ENCODE results near the gene UPP1. TPM values are rescaled to one million over a fixed set of nuclear protein-coding genes. Genes with fewer than 3 reads are reported as not detected.

The UPP1 gene
- total and polyA plus RNA-seq, 2 donors (not counting 1 experiment from before 2014, with no cell fraction given) = 5.8 to 8.0 TPM

DNA sequence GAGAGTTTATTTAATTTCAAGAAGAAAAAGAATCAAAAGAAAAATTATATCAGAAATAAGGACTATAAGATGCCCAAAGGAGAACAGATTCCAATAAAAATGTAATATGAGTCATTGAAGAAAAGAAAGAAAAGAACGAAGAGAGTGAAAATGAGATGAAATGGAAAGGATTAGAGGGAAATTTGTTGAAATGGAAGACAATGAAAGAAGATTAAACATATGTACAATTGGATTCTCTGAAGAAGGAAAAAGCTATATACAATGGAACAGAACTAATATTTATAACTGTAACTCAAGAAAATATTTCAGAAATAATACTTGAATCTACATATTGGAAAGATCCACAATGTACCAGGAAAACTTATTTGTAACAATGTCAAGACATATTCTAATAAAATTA lies 25.1 kb upstream of the UPP1 start:
- peaks cover 0 to 4% (median 0%) of the 10 kb centered on the region in 3 donors for H3K9me3 ChIP-seq (ENCODE audit: control extremely low read depth in 1 of 3, control insufficient read depth in 2 of 3, insufficient read depth in 1 of 3, low read length in 2 of 3)
- no peak overlapping the region for H3K4me2 ChIP-seq (replicated peaks; ENCODE audit: low read depth, low read length, poor library complexity, severe bottlenecking)
- no peak for TF ChIP-seq EZH2 (IDR thresholded peaks at IDR 0.05; ENCODE audit: borderline replicate concordance, insufficient read depth, low read depth, low read length, poor library complexity, severe bottlenecking)
- TF ChIP-seq, protein P1, sequence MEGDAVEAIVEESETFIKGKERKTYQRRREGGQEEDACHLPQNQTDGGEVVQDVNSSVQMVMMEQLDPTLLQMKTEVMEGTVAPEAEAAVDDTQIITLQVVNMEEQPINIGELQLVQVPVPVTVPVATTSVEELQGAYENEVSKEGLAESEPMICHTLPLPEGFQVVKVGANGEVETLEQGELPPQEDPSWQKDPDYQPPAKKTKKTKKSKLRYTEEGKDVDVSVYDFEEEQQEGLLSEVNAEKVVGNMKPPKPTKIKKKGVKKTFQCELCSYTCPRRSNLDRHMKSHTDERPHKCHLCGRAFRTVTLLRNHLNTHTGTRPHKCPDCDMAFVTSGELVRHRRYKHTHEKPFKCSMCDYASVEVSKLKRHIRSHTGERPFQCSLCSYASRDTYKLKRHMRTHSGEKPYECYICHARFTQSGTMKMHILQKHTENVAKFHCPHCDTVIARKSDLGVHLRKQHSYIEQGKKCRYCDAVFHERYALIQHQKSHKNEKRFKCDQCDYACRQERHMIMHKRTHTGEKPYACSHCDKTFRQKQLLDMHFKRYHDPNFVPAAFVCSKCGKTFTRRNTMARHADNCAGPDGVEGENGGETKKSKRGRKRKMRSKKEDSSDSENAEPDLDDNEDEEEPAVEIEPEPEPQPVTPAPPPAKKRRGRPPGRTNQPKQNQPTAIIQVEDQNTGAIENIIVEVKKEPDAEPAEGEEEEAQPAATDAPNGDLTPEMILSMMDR (IDR thresholded peaks at IDR 0.05) = no peak
- Mint-ChIP-seq H3K9me3 (ENCODE audit: insufficient read depth) (no peaks in the 10 kb centered on the region), H3K4me3 (no peak overlapping the region), H3K27me3 (peaks cover 28% of the 10 kb centered on the region), H3K4me1 (no peaks in the 10 kb centered on the region), H3K27ac (no peak overlapping the region)
- H3K36me3 ChIP-seq (replicated peaks in 1 of 2; ENCODE audit: control extremely low read depth in 1 of 2, control insufficient read depth in 1 of 2, extremely low read depth in 1 of 2, insufficient read depth in 2 of 2, low read length in 1 of 2) = no peaks in the 10 kb centered on the region
- peaks cover 0 to 7% (median 0%) of the 10 kb centered on the region in 4 experiments for H3K27me3 ChIP-seq (replicated peaks in 1 of 4; ENCODE audit: control extremely low read depth in 1 of 4, control insufficient read depth in 3 of 4, insufficient read depth in 4 of 4, low read length in 3 of 4)
- no peak overlapping the region for H2AFZ ChIP-seq (ENCODE audit: insufficient read depth, low read depth, low read length, poor library complexity, severe bottlenecking)
- no peak overlapping the region for H3K27ac ChIP-seq (ENCODE audit: low read length in 2 of 2)
- no CpG with 5 or more reads among the region's 1 CpG for WGBS (ENCODE audit: insufficient coverage)
- DNase-seq (no peak), ATAC-seq (ENCODE audit: low read depth) (no peak)
- no peak overlapping the region for H3K4me3 ChIP-seq (ENCODE audit: control extremely low read depth in 1 of 5, extremely low read depth in 1 of 5, insufficient read depth in 1 of 5, low read depth in 2 of 5, low read length in 4 of 5)
- H3K9ac ChIP-seq (ENCODE audit: low read length) = no peak overlapping the region
- intact Hi-C loops (cut with micrococcal nuclease) = no loop called here
- H3K79me2 ChIP-seq (ENCODE audit: control insufficient read depth, insufficient read depth, low read length) = no peaks in the 10 kb centered on the region
- no peaks in the 10 kb centered on the region for H3K4me1 ChIP-seq (ENCODE audit: control insufficient read depth in 2 of 2, insufficient read depth in 2 of 2, low read length in 2 of 2)
- POLR2A ChIA-PET = no interaction called here
- H4K20me1 ChIP-seq (ENCODE audit: control insufficient read depth, insufficient read depth, low read length, poor library complexity, severe bottlenecking) = no peaks in the 10 kb centered on the region
- CTCF ChIA-PET = no interaction called here

DNA sequence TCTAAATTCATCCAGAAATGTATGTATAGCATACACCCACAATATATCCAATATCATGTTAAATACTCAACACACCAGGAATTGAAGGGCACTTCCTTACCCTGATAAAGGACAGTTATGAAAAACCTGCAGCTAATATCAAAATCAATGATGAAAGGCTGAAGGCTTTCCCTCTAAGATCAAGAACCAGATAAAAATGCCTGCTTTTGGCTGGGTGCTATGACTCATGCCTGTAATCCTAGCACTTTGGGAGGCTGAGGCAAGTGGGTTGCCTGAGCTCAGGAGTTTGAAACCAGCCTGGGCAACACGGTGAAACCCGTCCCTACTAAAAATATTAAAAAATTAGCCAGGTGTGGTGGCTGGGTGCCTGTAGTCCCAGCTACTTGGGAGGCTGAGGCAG lies 21.6 kb upstream of the UPP1 start:
- no peak for ATAC-seq (ENCODE audit: low read depth)
- POLR2A ChIA-PET = no interaction called here
- CTCF ChIA-PET = no interaction called here

More for the DNA sequence above, 21.6 kb upstream of the UPP1 start:
- Histone ChIP-seq H3K4me1 (ENCODE audit: control insufficient read depth in 2 of 2, insufficient read depth in 2 of 2, low read length in 2 of 2) (no peaks in the 10 kb centered on the region), H3K9ac (ENCODE audit: low read length) (no peak overlapping the region), H3K4me3 (ENCODE audit: control extremely low read depth in 1 of 5, extremely low read depth in 1 of 5, insufficient read depth in 1 of 5, low read depth in 2 of 5, low read length in 4 of 5) (no peak overlapping the region), H3K36me3 (replicated peaks in 1 of 2; ENCODE audit: control extremely low read depth in 1 of 2, control insufficient read depth in 1 of 2, extremely low read depth in 1 of 2, insufficient read depth in 2 of 2, low read length in 1 of 2) (no peaks in the 10 kb centered on the region), H3K4me2 (replicated peaks; ENCODE audit: low read depth, low read length, poor library complexity, severe bottlenecking) (no peak overlapping the region), H3K27ac (ENCODE audit: low read length in 2 of 2) (no peak overlapping the region), H3K27me3 (replicated peaks in 1 of 4; ENCODE audit: control extremely low read depth in 1 of 4, control insufficient read depth in 3 of 4, insufficient read depth in 4 of 4, low read length in 3 of 4) (peaks cover 0 to 3% (median 0%) of the 10 kb centered on the region in 4 experiments), H2AFZ (ENCODE audit: insufficient read depth, low read depth, low read length, poor library complexity, severe bottlenecking) (no peak overlapping the region), H3K9me3 (ENCODE audit: control extremely low read depth in 1 of 3, control insufficient read depth in 2 of 3, insufficient read depth in 1 of 3, low read length in 2 of 3) (peaks cover 0 to 7% (median 4%) of the 10 kb centered on the region in 3 donors), H4K20me1 (ENCODE audit: control insufficient read depth, insufficient read depth, low read length, poor library complexity, severe bottlenecking) (no peaks in the 10 kb centered on the region), H3K79me2 (ENCODE audit: control insufficient read depth, insufficient read depth, low read length) (no peaks in the 10 kb centered on the region)
- TF ChIP-seq EZH2 (IDR thresholded peaks at IDR 0.05; ENCODE audit: borderline replicate concordance, insufficient read depth, low read depth, low read length, poor library complexity, severe bottlenecking) = no peak
- TF ChIP-seq, protein P1 (IDR thresholded peaks at IDR 0.05) = no peak
- DNase-seq = no peak
- no peak overlapping the region for H3K27ac Mint-ChIP-seq
- H3K4me3 Mint-ChIP-seq = no peak overlapping the region
- WGBS (ENCODE audit: insufficient coverage) = no CpG with 5 or more reads among the region's 2 CpGs
- H3K4me1 Mint-ChIP-seq = no peaks in the 10 kb centered on the region
- H3K27me3 Mint-ChIP-seq = peaks cover 19% of the 10 kb centered on the region
- H3K9me3 Mint-ChIP-seq (ENCODE audit: insufficient read depth) = no peaks in the 10 kb centered on the region
- intact Hi-C loops (cut with micrococcal nuclease) = no loop called here

Data from B cell (primary cell).